Fibroblast of villous mesenchyme (primary cell): ENCODE measurements around the gene KIF26B. TPM values are rescaled to one million over a fixed set of nuclear protein-coding genes. Genes with fewer than 3 reads are reported as not detected.

Source experiments
- DNase-seq: peaks from one replicate; pipeline ENCODE4 v3.0.0-alpha.2; 2010; ENCODE audit warnings: low read depth
- H3K4me3 ChIP-seq: 2 replicates; pipeline ENCODE4 v1.5.1; 2011; ENCODE audit warnings: low read depth, mild to moderate bottlenecking, low read length
- total RNA-seq: library from RNA; depleted of rRNA; stranded (reverse); fragments of >200 nt; gene quantifications from 2 replicates; pipeline ENCODE4 v1.2.3, GENCODE V29; 2012
- TF ChIP-seq, protein P1 (sequence below): IDR thresholded peaks from 2 replicates; pipeline ENCODE4 v1.5.1; 2012; ENCODE audit warnings: low read depth, mild to moderate bottlenecking, low read length; ENCODE audit not compliant: insufficient read depth

The KIF26B gene
- total RNA-seq, 1 donor = 12.1 TPM

- H3K4me3 ChIP-seq = no peak overlapping the region
- TF ChIP-seq, protein P1, sequence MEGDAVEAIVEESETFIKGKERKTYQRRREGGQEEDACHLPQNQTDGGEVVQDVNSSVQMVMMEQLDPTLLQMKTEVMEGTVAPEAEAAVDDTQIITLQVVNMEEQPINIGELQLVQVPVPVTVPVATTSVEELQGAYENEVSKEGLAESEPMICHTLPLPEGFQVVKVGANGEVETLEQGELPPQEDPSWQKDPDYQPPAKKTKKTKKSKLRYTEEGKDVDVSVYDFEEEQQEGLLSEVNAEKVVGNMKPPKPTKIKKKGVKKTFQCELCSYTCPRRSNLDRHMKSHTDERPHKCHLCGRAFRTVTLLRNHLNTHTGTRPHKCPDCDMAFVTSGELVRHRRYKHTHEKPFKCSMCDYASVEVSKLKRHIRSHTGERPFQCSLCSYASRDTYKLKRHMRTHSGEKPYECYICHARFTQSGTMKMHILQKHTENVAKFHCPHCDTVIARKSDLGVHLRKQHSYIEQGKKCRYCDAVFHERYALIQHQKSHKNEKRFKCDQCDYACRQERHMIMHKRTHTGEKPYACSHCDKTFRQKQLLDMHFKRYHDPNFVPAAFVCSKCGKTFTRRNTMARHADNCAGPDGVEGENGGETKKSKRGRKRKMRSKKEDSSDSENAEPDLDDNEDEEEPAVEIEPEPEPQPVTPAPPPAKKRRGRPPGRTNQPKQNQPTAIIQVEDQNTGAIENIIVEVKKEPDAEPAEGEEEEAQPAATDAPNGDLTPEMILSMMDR = no peak
- no peak for DNase-seq
Observed at GRCh38 chr1:245651093-245651492, 496.3 kb downstream of the KIF26B start.

DNA sequence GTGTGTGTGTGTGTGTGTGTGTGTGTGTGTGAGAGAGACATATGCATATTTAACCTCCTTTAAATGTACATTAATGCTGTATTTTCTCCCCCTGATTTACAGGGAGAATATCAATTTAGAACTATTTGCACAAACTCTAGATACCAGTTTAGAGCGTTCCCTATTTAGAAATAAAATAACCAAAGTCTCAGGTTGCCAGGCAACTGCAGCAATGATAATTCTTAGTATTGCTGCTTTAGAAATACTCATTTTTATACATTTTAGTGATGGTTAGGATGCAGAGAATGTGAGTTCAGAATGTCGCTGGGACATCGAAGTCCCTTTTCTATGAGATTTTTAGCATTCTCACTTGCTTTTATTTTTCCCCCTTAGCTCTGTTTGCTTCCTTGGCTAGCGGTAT lies 497.3 kb downstream of the KIF26B start:
- H3K4me3 ChIP-seq = no peak overlapping the region
- TF ChIP-seq, protein P1 = no peak
- DNase-seq = no peak

GRCh38 chr1:245652660-245653427 lies 498.1 kb downstream of the KIF26B start:
- TF ChIP-seq, protein P1 = no peak
- no peak for DNase-seq

DNA sequence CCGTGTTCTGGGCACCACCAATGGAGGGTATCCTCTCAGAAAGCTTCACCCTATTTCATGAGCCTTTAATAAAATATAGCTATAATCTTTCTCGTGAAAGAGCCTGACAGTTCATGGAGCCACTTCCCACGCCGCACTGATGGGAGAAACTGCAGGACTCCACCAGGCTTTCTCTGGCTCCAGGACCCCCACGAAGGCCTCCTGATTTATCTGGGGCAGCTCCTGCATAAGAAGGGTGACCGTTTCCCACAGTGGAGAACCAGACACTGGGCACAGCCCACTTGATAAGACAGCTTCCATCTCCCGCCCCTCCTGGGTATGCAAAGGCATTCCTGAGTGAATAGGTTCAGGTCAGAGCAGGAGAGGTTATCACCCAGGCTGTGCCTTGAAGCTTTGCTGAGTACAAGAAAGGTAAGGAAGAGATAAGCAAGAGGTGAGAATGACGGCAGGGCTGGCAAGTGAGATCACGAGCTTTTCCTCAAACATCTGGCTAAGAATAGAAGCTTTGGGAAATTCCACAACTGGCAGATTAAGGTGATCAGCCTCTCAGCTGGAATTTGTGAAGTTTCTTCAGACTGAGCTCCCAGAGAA lies 499.8 kb downstream of the KIF26B start:
- no peak overlapping the region for H3K4me3 ChIP-seq
- peak; percentile 19 for DNase-seq
- TF ChIP-seq, protein P1 = no peak

More at GRCh38 chr1:245652660-245653427, 498.1 kb downstream of the KIF26B start:
- no peak overlapping the region for H3K4me3 ChIP-seq

DNA sequence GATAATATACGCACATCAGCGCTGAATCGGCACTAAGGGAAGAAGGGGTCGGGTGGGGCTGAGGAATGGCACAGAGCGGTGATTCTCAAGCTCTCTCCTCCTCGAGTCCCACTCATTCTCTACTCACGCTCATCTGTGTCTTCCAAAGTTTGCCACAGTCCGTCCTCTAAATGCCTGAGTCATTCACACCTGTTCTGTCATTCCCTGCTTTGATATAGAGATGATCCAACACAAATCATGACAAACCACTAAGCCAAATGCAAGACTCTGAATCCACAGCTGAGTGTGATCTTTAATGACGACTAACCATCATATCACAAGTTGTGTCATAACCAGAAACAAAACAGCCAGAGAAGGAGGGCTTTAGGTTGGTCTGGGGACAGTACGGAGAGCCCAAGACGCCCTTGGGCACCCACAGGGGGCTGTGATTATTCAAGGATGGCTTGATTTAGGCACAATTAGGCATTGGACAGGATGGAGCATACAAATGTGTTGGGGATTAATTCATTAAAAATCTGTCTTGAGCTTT lies 501.5 kb downstream of the KIF26B start:
- DNase-seq = no peak
- TF ChIP-seq, protein P1 = no peak
- no peak overlapping the region for H3K4me3 ChIP-seq

DNA sequence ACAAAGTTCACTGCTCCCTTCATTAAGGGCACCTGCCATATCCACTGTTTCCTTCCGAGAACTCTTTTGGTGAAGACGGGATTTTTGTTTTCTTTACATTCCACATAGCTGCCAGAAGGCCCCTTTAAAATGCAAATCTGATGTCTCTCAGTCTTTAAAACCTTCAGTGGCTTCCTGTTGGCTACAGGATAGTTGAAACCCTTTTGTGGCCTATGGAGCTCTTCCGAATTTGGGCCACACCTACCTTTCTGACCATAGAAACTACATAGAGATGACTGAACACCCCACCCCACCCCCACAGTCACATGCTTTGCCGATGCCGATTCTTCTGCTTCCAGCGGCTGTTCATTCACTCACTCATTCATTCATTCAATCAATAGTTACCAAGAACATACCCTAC lies 502.6 kb downstream of the KIF26B start:
- TF ChIP-seq, protein P1 = no peak
- no peak for DNase-seq
- no peak overlapping the region for H3K4me3 ChIP-seq

DNA sequence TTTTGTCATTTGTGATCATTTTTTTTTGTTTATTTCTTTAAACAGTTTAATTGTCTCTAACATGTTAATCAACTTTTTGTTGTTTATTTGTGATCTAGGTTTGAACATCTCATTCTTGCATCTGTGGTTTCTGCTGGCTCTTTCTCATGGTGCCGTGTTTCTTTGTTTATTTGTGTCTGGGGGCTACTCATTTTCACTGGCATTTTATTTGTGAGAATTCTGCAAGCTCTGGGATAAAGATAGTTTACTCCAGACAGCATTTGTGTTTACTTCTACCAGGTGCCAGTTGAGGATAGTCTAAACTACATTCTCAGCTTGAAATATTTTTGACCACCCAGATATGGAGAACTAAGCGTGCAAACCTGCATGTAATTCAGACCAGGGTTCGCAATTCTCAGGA lies 508.6 kb downstream of the KIF26B start:
- TF ChIP-seq, protein P1 = no peak
- no peak for DNase-seq
- no peak overlapping the region for H3K4me3 ChIP-seq
